Body of pancreas (tissue), 4 donors: Measurements from ENCODE around the gene MYH2.

Experiments used
- POLR2A ChIP-seq, 3 donors: fragments of 450-650 bp; IDR thresholded peaks; one replicate each; pipeline ENCODE4 v1.6.1; 2016; ENCODE audit warnings: antibody characterized with exemption in 3 of 3, mild to moderate bottlenecking in 2 of 3
- TF ChIP-seq, protein P1 (sequence below), 7 experiments: fragments of 450-650 bp in 4 of 7; fragments of 200-600 bp in 3 of 7; sonication (generic) in 3 of 7; IDR thresholded peaks; one replicate each; pipeline ENCODE4 v1.5.1; 2016 to 2019; ENCODE audit warnings: antibody characterized with exemption in 7 of 7

GRCh38 chr17:10579270-10579669 lies 29.8 kb upstream of the MYH2 start:
- TF ChIP-seq, protein P1, sequence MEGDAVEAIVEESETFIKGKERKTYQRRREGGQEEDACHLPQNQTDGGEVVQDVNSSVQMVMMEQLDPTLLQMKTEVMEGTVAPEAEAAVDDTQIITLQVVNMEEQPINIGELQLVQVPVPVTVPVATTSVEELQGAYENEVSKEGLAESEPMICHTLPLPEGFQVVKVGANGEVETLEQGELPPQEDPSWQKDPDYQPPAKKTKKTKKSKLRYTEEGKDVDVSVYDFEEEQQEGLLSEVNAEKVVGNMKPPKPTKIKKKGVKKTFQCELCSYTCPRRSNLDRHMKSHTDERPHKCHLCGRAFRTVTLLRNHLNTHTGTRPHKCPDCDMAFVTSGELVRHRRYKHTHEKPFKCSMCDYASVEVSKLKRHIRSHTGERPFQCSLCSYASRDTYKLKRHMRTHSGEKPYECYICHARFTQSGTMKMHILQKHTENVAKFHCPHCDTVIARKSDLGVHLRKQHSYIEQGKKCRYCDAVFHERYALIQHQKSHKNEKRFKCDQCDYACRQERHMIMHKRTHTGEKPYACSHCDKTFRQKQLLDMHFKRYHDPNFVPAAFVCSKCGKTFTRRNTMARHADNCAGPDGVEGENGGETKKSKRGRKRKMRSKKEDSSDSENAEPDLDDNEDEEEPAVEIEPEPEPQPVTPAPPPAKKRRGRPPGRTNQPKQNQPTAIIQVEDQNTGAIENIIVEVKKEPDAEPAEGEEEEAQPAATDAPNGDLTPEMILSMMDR (IDR thresholded peaks at IDR 0.05), result no peak
- TF ChIP-seq POLR2A (IDR thresholded peaks at IDR 0.05), result no peak
